GM21447 (cell line): ENCODE data around the gene IRX2.

ENCODE experiments used
- ATAC-seq: cut with Tn5 transposase; IDR thresholded peaks from one replicate; pipeline ENCODE4 v1.9.1; 2021; ENCODE audit not compliant: unreplicated experiment

IRX2 gene

GRCh38 chr5:2721385-2722138, 29.9 kb downstream of the IRX2 start:
- ATAC-seq: no peak

- no peak for ATAC-seq
These were observed 32.1 kb downstream of the IRX2 start for GRCh38 chr5:2719332-2719731.

- no peak for ATAC-seq
These were observed 33.4 kb downstream of the IRX2 start for GRCh38 chr5:2718115-2718514.

- ATAC-seq: no peak
These were observed 35.6 kb downstream of the IRX2 start for GRCh38 chr5:2715856-2716255.

- ATAC-seq: no peak
These were observed 36.7 kb downstream of the IRX2 start for GRCh38 chr5:2714805-2715204.

GRCh38 chr5:2714026-2714425, 37.5 kb downstream of the IRX2 start:
- ATAC-seq: no peak

- ATAC-seq: no peak
These were observed 39.7 kb downstream of the IRX2 start for GRCh38 chr5:2711446-2712425.

GRCh38 chr5:2710910-2711309, 40.6 kb downstream of the IRX2 start:
- no peak for ATAC-seq

GRCh38 chr5:2709976-2710689, 41.3 kb downstream of the IRX2 start:
- ATAC-seq: no peak

- ATAC-seq: no peak
These were observed 42.7 kb downstream of the IRX2 start for GRCh38 chr5:2708751-2709150.

GRCh38 chr5:2708132-2708531, 43.3 kb downstream of the IRX2 start:
- no peak for ATAC-seq

GRCh38 chr5:2705861-2706260, 45.6 kb downstream of the IRX2 start:
- no peak for ATAC-seq

- no peak for ATAC-seq
These were observed 46.5 kb downstream of the IRX2 start for GRCh38 chr5:2704806-2705645.

- no peak for ATAC-seq
These were observed 47.4 kb downstream of the IRX2 start for GRCh38 chr5:2704111-2704510.

GRCh38 chr5:2703615-2704014, 47.9 kb downstream of the IRX2 start:
- ATAC-seq: no peak

GRCh38 chr5:2703041-2703440, 48.4 kb downstream of the IRX2 start:
- no peak for ATAC-seq

GRCh38 chr5:2702096-2702879, 49.2 kb downstream of the IRX2 start:
- ATAC-seq: no peak

GRCh38 chr5:2701592-2701991, 49.9 kb downstream of the IRX2 start:
- ATAC-seq: no peak

GRCh38 chr5:2700876-2701275, 50.6 kb downstream of the IRX2 start:
- ATAC-seq: no peak

GRCh38 chr5:2699686-2700085, 51.8 kb downstream of the IRX2 start:
- no peak for ATAC-seq
